Renal cortical epithelial cell (primary cell): Measurements from ENCODE around the gene CLCN3. TPM values are rescaled to one million over a fixed set of nuclear protein-coding genes. Genes with fewer than 3 reads are reported as not detected.
"Not testable (repeated sequence)": the region's sequence is repeated elsewhere in the genome, so short reads cannot be mapped to it uniquely, and the experiment has no call there.

Experiments
- DNase-seq: peaks from one replicate; pipeline ENCODE4 v3.0.0-alpha.2; 2011; ENCODE audit warnings: low read depth
- total RNA-seq: library from RNA; depleted of rRNA; stranded (reverse); fragments of >200 nt; gene quantifications from 2 replicates; pipeline ENCODE4 v1.2.3, GENCODE V29; 2014

Gene CLCN3
- total RNA-seq, 1 donor from 2014 or later = 141 TPM

DNA sequence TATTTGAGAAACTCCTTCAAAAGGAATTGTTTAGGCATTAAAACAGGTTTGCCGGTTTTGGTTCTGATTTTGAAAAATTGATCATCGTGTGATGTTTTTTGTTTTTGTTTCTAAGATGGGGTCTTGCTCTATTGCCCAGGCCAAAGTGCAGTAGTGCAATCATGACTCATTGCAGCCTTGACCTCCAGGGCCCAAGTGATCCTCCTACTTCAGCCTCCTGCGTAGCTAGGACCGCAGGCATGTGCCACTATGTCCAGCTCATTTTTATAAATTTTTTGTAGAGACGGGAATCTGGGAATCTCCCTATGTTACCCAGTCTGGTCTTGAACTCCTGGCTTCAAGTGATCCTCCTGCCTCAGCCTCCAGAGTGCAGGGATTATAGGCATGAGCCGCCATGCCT is 35.0 kb downstream of the CLCN3 start:
- DNase-seq = no peak

DNA sequence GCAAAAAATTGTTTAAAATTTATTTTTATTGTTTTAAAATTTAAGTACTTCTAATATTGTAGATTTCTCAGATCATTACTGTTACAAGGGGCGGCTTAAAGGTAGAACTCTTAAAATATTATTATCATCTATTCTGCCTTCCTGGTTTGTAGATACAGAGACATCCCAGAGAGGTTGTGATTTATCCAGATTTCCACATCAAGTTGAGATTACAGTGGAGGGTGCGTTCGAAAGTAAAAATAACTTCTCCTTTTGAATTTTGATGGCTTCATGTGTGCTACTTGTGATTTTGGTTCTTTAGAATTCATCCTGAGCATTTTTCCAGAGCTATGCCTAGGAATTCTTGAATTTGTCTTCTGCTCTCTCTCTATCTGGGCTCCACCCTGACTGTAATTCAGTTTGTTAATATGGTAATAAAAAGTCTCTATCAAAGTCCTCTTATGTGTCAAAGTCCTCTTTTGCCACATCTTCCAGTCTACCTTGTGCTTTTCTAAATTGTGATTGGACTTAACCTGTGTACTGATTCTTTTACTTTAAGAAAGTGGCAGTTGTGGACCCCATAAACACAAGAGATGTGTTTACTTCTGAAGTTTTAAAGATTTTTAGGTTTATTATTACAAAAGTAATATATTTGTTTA is 37.2 kb downstream of the CLCN3 start:
- no peak for DNase-seq

DNA sequence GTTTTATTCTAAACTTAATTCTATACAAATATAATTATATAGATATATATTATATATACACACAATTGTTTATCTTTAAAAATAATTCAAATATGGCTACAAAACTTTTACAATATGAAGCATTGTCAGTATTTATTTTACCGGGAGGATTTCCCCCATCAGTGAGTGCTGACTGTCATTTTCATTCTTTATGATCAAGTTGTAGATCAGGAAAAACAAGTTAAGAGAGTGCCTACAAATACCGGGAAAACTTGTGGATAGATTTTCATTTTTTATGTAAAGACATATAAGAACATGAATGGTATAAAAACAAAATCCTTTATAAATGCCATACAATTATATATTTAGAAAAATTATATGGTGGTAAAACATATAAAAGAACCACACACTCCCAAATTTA is 37.8 kb downstream of the CLCN3 start:
- DNase-seq = no peak

DNA sequence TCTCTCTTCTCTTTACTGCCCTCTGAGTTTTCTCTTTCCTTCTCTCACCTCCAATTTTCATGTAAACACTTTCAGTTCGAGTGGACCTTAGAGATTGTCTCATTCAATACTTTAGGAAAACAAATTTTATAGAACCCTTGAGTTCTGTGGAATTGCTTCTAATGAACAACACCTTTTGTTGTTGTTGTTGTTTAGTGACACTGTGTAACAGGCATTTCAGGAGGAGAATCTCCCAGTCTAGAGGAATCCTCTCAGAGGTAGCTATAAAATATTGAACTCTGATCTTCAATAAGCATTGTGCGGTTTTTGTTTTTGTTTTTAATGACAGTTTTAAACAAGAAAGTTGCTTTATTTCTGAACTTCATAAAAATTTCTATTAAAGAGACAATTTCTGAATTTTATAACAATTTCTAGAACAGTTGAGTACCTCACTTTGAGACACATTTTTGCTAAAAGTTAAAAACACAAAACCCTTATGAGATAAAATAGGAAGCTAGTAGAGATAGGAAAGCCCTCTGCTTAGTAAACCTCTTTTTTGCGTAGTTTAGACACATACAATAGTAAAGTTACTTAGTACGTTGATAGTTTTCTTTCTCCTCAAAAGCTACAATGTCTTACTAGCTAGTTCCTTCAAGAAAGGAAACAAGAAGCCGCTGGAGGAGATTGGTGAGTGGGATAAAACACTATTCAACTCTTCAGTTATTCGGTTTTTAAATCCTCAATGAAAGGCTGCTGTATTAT is 38.8 kb downstream of the CLCN3 start:
- no peak for DNase-seq

DNA sequence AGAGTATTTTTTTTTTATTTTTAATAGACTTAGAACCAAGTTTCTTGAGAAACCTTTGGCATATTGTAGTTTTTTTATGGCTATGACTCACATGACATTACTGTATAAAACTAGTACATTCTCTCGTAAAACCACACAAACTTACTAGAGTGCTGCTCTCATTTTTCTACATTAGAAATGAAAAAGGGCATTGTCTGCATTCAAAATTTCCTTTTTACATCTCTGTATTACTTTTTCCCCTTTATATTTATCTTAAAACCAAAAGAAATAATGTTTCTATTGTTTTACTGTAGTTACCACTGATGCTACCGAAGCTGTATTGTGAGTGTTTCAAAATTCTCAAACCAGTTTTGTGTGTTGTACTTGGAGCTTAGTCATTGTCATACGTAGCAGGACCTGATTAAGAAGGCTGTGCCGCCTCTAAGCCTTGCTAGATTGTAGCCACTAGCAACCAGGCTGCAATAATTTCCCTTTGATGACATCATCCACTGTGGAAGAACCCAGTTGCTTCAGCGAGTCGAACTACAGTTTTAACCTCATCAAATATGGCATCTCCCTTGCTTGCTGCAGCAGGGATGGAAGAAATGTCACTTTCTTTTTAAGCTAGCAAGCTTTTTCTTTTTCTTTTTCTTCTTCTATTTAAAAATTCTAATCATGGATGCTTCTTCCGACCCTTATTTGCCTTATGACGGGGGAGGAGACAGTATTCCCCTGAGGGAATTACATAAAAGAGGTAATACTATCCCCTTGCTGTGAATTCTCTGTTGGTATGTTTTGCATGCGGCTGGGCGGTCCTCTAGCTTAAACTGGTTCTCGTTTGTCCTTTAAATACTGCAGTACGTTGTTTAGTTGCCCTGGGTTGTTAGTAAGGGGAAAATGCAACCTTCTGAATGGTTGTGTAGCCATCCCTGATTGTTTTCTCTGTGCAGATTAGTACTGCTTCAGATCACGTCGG is 39.6 kb downstream of the CLCN3 start:
- DNase-seq = peak; percentile 99

DNA sequence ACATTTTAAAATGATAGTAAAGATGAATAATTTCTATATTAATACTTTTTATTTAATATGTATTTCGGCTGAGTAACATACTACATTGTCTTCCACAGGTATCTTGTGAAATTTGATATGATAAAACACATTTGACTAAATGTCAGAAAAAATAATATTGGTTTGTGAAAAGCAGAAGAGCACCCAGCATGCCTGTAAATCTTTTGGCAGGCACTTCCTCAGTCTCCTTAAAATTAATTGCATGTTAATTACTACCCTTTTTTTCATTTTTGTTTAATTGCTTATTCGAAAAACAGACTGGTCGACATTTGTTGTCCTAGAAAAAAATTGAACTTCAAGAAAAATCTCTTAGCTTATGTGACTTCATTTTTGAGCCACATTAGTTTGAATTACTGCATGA is 40.6 kb downstream of the CLCN3 start:
- no peak for DNase-seq

DNA sequence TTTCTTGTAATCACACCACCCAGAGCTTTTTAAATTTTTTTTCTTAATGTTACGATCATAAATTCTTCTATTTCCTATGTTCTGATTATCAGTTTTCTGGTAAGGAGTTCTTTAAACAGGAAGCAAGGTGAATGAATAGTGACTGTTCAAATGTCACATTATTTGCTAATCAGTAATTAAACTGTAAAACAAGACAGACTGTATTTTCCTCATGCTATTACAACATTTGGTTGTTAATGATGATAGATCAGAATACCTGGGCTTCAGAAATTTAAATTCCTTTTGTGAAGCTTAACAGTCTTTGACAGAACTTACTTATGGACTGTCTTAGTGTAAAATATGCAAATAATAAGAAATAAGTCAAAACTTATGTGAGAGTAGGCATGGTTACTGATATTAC is 41.4 kb downstream of the CLCN3 start:
- peak; percentile 21 for DNase-seq

DNA sequence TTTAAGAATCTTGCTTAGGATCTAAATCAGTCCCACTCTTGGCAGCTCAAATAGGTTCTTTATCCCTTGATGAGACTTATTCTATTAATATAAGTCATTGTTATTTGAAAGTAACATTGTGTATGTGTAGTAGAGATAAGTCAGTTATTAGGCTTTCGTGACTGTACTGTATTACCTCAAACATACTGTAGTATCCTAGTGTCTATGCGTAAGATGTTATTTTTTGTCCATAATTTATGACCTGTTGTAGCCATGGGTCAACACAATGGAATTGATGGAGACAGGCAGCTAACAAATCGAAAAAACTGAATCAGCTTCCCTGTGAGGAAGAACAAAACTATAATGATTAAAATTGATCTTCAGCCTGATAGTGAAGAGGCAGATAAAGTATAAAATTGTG is 41.8 kb downstream of the CLCN3 start:
- no peak for DNase-seq

DNA sequence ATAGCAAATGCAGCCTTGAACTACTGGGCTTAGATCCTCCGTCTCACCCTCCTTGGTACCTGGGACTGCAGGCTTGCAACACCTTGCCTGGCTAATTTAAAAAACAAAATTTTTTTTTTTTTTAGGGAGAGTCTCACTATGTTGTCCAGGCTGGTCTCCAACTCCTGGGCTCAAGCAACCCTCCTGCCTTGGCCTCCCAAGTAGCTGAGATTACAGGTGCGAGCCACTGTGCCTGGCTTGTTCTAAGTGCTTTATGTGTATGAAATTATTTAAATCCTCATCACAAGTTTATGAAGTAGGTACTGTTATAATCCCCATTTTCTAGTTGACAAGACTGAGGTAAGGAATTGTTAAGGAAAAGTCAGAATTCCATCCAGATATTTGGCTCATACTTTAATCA is 43.0 kb downstream of the CLCN3 start:
- no peak for DNase-seq

DNA sequence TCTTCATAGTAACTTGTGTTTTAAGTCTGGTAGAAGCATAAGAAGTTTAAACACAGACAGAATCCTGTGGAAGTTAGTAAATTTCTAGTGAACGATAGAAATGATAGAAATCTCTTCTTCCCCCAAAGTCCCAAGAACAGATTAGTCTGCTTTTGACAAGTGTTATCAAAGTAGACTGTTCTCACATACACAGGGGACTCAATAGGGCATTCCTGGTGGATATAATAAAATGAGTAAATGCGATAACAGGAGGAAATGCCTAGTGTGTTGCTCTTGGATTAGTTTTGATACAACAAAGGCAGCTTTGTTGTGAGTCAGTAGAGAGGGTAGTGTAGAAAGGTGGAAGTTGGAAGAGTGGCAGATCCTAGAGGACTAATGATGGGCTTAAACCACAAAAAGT is 43.5 kb downstream of the CLCN3 start:
- peak; percentile 25 for DNase-seq

DNA sequence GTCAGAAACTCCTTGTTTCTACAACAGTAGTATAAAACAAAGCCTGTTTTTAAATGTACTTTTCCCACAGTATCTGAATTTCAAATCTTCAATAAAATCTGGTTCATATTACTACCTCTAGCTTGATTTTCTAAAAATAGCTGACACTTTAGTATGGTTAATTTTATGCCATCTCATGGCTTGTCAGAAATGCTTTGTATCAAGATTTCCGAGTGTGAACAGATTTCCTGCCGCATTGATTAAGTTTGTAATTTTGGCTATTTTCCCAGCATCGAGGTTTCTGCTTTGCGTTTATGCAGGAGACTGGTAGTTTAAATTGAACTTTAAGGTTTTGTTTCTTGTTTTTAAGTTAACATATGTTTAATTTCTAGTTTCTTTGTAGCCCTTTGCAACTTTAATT is 44.2 kb downstream of the CLCN3 start:
- no peak for DNase-seq

DNA sequence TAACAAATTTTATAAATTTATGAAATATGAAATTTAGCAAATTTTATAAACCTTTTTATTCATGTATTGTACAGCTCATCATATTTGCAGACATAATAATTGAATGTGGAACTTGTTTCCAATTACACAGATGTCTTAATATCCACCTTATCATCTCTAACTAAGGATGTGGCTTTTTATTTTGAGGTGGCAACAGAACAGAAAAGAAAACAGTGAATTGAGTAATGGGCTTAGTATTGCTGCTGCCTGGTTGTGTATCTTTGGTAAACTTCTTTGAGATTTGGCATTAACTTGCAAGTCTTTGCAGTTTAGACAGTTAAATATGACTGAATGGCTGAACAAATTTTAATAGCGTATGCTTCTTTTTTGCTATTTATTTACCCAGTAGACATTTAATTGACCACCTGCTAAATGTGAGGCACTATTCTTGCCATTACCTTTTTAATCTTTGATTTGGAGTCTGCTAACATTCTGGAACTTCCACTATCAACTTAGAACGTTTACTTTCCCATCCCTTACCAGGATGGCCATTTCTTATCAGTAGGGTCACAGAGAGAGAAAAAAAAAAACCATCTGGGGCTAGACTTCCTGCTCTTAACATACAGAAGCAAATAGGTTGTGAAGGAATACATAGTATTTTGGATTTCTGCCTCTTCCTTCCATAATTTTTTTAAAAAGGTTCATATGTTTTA is 44.8 kb downstream of the CLCN3 start:
- DNase-seq = peak; percentile 26

DNA sequence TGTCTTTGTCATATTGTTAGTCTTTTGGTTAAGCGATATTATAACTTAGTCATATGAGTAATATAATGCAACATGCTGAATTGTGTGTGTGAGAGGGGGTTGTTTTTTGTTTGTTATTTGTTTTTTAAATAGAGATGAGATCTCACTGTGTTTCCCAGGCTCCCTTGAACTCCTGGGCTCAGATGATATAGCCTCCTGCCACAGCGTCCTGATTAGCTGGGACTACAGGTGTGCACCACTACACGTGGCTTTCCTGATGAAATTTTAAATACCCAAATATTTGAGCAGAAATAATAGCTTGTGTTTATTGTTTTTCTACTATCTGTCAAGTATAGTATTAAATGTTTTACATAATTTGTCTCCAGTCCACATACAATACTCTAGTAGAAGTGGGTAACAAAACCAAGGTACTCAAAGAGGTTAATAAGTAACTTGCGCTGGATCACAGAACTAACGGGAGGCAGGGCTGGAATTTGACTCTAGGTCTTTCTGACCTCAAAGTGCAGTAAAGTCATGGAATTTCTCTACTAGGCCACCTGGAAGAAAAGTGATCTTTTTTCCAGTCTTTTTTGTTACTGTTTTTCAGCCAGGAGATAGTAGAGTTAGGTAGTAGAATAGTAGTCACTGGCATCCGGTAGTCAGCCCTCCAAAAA is 47.8 kb downstream of the CLCN3 start:
- DNase-seq = peak; percentile 86

DNA sequence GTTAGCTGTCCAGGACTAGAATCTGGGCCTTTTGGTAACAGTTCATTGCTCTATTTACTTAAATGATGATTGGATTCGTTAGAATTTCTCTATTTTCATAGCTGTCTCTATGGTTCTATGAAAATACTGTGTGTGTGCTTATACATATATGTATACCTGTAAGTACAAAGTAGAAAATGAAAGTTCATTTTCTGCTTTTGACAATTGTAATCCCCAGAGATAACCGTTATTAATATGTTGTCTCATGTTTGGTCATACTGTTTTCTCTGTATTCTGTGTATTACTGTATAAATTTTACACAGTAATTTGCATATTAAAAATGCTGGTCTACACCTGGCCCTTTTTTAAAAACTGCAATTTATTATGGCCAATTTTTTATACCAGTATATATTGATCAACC is 55.4 kb downstream of the CLCN3 start:
- DNase-seq = no peak

DNA sequence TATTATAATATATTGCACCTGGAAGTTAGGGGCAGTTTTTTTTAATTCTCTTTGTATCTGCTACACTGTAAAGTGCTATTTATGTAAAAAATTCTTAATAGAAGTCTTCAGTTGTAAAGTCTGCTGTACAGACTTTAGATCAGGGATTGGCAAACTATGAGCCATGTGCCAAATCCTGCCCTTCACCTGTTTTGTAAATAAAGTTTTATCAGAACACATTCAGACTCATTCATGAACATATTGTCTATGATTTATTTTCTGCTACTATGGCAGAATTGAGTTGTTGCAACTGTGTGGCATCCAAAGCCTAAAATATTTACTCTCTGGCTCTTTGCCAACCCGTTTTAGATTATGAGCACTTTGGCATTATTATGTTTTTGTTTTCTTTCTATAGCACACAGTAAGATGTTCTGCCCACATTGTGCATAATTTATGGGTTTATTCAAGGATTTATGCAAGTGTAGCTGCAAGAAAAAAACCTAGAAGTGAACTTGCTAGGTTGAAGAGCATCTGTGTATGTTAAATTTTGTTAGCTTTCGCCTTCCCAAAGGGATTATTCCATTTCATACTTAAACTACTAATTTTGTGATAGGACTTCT is 56.9 kb downstream of the CLCN3 start:
- DNase-seq = no peak

DNA sequence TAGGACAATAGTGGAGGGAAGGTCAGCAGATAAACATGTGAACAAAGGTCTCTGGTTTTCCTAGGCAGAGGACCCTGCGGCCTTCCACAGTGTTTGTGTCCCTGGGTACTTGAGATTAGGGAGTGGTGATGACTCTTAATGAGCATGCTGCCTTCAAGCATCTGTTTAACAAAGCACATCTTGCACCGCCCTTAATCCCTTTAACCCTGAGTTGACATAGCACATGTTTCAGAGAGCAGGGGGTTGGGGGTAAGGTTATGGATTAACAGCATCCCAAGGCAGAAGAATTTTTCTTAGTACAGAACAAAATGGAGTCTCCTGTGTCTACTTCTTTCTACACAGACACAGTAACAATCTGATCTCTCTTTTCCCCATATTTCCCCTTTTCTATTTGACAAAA is 58.1 kb downstream of the CLCN3 start:
- DNase-seq = not testable (repeated sequence)

DNA sequence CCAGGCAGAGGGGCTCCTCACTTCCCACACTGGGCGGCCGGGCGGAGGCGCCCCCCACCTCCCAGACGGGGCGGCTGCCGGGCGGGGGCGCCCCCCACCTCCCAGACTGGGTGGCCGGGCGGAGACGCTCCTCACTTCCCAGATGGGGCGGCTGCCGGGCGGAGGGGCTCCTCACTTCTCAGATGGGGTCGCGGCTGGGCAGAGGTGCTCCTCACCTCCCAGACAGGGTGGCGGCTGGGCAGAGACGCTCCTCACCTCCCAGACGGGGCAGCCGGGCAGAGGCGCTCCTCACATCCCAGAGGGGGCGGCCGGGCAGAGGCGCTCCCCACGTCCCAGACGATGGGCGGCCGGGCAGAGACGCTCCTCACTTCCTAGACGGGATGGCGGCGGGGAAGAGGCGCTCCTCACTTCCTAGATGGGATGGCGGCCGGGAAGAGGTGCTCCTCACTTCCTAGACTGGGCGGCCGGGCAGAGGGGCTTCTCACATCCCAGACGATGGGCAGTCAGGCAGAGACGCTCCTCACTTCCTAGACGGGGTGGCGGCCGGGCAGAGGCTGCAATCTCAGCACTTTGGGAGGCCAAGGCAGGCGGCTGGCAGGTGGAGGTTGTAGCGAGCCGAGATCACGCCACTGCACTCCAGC is 58.7 kb downstream of the CLCN3 start:
- DNase-seq = not testable (repeated sequence)

DNA sequence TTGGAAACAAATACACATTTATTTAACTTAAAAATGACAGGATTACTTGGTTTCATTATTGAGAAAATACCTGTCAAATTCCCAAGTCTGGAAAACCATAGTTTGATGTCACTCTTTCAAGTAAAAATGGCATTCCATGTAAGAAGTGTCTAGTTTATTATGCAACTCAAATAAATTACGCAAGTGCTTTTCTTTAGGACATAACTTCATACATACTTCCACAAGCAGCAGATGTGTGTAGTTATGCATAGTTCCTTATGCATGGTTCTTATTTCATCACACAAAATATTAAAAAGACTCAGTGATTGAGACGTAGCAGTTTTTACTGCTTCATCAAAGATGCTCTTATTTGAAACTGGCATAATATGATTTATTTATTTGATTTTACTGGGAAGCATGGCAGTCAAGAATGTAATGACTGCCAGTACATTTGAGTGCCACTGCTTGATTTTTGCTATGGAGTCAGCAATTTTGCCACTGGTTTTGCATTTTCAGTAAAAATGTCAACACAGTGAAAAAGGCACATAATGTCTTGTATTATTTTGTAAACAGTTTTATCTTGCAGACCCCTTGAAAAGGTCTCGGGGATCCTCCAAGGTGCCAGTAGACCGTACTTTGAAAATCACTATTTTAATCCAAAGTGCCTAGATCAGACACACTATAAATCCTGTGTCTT is 62.1 kb downstream of the CLCN3 start:
- DNase-seq = no peak

DNA sequence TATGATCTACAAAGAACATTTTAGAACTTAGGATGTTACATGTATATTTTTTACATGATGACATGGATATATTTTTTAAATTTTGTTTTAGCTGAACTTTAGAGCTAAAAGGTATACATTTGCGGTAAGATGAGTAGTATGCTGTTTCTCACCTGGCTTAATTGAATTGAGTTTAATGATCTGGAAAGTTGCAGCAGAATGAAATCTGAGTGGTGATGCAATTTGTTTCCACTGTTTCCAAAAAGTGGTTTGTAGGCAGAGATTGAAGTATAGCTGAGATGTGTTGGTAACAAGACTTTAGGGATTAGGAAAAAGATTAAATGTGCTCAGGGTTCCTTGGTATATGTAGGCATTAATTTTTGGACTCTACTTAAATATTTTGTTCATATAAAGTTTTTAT is 69.3 kb downstream of the CLCN3 start:
- DNase-seq = peak; percentile 57

DNA sequence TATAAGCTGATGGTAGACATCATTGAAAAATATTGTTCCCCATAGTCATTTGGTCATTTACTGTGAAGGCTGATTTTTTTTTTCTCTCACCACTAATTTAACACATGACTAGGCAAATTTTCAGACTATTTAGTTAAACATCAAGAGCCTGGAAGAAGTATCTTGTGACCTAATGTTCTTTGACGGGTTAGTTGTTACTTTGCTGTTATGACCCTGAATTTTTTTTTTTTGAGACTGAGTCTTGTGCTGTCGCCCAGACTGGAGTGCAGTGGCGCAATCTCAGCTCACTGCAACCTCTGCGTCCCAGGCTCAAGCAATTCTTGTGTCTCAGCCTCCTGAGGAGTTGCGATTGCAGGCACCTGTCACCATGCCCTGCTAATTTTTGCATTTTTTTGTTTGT is 70.4 kb downstream of the CLCN3 start:
- peak; percentile 78 for DNase-seq
